HL-60 (cell line): Measurements from ENCODE around the gene C1QC.
A peak's percentile ranks its signal among the peaks of the same experiment; 100 is the strongest.

Experiments
- DNase-seq, 2 experiments: peaks; one replicate each; pipeline ENCODE4 v3.0.0-alpha.2; 2010 to 2020; ENCODE audit warnings: low read depth in 1 of 2, low spot score in 1 of 2
- H3K27ac ChIP-seq: fragments of 250-450 bp; sonication (Bioruptor Pico); replicated peaks from 2 replicates; pipeline ENCODE4 v1.5.1; 2020; ENCODE audit warnings: mild to moderate bottlenecking, moderate library complexity
- H3K27me3 ChIP-seq: fragments of 250-450 bp; sonication (Bioruptor Pico); 2 replicates; pipeline ENCODE4 v1.5.1; 2021; ENCODE audit warnings: mild to moderate bottlenecking, moderate library complexity; ENCODE audit not compliant: insufficient read depth, poor library complexity, severe bottlenecking
- H3K4me3 ChIP-seq: replicated peaks from 2 replicates; pipeline ENCODE4 v1.5.1; 2011; ENCODE audit warnings: mild to moderate bottlenecking, control low read depth, low read length; ENCODE audit not compliant: insufficient read depth
- CTCF ChIP-seq: IDR thresholded peaks from one replicate; pipeline ENCODE4 v1.5.1; 2011; ENCODE audit warnings: low read length, control low read depth, inconsistent platforms; ENCODE audit not compliant: insufficient read depth
- GABPA ChIP-seq: IDR thresholded peaks from 2 replicates; pipeline ENCODE4 v1.6.1; 2012; ENCODE audit warnings: low read depth
- POLR2AphosphoS5 ChIP-seq: IDR thresholded peaks from 2 replicates; pipeline ENCODE4 v1.6.1; 2012; ENCODE audit warnings: low read depth
- REST ChIP-seq: IDR thresholded peaks from 2 replicates; pipeline ENCODE4 v1.6.1; 2012; ENCODE audit warnings: low read depth; ENCODE audit not compliant: insufficient replicate concordance
- SPI1 ChIP-seq: IDR thresholded peaks from 2 replicates; pipeline ENCODE4 v1.6.1; 2012; ENCODE audit warnings: low read depth, mild to moderate bottlenecking, borderline replicate concordance

Gene C1QC

GRCh38 chr1:22609291-22609690, 34.1 kb upstream of the C1QC start:
- Histone ChIP-seq H3K4me3 (no peak overlapping the region), H3K27me3 (no peaks in the 10 kb centered on the region), H3K27ac (no peak overlapping the region)
- no peak for TF ChIP-seq CTCF
- DNase-seq, result no peak

GRCh38 chr1:22611530-22611947, 31.9 kb upstream of the C1QC start:
- H3K27ac ChIP-seq, result no peak overlapping the region
- no peak overlapping the region for H3K4me3 ChIP-seq
- TF ChIP-seq REST, result peak; percentile 100
- TF ChIP-seq CTCF, result no peak
- peak in 1 of 2 experiments; percentile 38 for DNase-seq
- no peaks in the 10 kb centered on the region for H3K27me3 ChIP-seq

GRCh38 chr1:22612671-22613571, 30.5 kb upstream of the C1QC start:
- TF ChIP-seq REST (no peak), POLR2AphosphoS5 (no peak), SPI1 (no peak), CTCF (no peak), GABPA (no peak)
- Histone ChIP-seq H3K27me3 (no peaks in the 10 kb centered on the region), H3K27ac (no peak overlapping the region), H3K4me3 (no peak overlapping the region)
- DNase-seq, result no peak

- DNase-seq, result no peak
- no peak overlapping the region for H3K4me3 ChIP-seq
- TF ChIP-seq GABPA (no peak), CTCF (no peak), SPI1 (no peak), POLR2AphosphoS5 (no peak), REST (no peak)
- no peaks in the 10 kb centered on the region for H3K27me3 ChIP-seq
- no peak overlapping the region for H3K27ac ChIP-seq
Observed at GRCh38 chr1:22613572-22613918, 29.9 kb upstream of the C1QC start.
